HepG2 (cell line): Measurements from ENCODE around the gene TTBK1. TPM values are rescaled to one million over a fixed set of nuclear protein-coding genes. Genes with fewer than 3 reads are reported as not detected.
A peak's percentile ranks its signal among the peaks of the same experiment; 100 is the strongest.

ENCODE experiments used
- ATF7 ChIP-seq, 2 experiments: fragments of 450-650 bp in 1 of 2; sonication (generic) in 1 of 2; formaldehyde crosslinking in 1 of 2; IDR thresholded peaks; 2 replicates each; pipeline versions ENCODE4 v1.4.0 to v1.6.1; 2016 to 2020; ENCODE audit warnings: antibody characterized with exemption in 1 of 2, mild to moderate bottlenecking in 1 of 2, missing genetic modification reagents in 1 of 2
- CREB3 ChIP-seq: sonication (generic); formaldehyde crosslinking; IDR thresholded peaks from 2 replicates; pipeline ENCODE4 v1.5.0; 2020; ENCODE audit warnings: missing genetic modification reagents
- DMTF1 ChIP-seq: sonication (generic); formaldehyde crosslinking; IDR thresholded peaks from 2 replicates; pipeline ENCODE4 v1.4.0; 2020; ENCODE audit warnings: mild to moderate bottlenecking, missing genetic modification reagents
- FIP1L1 ChIP-seq: fragments of 200-400 bp; formaldehyde crosslinking; IDR thresholded peaks from 2 replicates; pipeline ENCODE4 v1.6.1; 2018; ENCODE audit warnings: low read depth, mild to moderate bottlenecking, low read length, moderate library complexity, borderline replicate concordance; ENCODE audit not compliant: insufficient read depth
- GTF3A ChIP-seq: sonication (generic); formaldehyde crosslinking; conservative IDR thresholded peaks from 2 replicates; pipeline ENCODE4 v1.4.0; 2020; ENCODE audit warnings: mild to moderate bottlenecking, missing genetic modification reagents
- KIAA2018 ChIP-seq: sonication (generic); formaldehyde crosslinking; IDR thresholded peaks from 2 replicates; pipeline ENCODE4 v1.5.0; 2020; ENCODE audit warnings: mild to moderate bottlenecking, missing genetic modification reagents, borderline replicate concordance
- POLR2A ChIP-seq, 2 experiments: IDR thresholded peaks; 2 replicates each; pipeline ENCODE4 v1.6.1; 2011; ENCODE audit warnings: low read depth in 2 of 2, low read length in 2 of 2, mild to moderate bottlenecking in 1 of 2, moderate library complexity in 1 of 2; ENCODE audit not compliant: insufficient read depth in 1 of 2
- THAP8 ChIP-seq: sonication (generic); formaldehyde crosslinking; IDR thresholded peaks from 2 replicates; pipeline ENCODE4 v1.5.1; 2020; ENCODE audit warnings: missing genetic modification reagents, mild to moderate bottlenecking, borderline replicate concordance
- TOPORS ChIP-seq: sonication (generic); formaldehyde crosslinking; IDR thresholded peaks from 2 replicates; pipeline ENCODE4 v1.8.0; 2023; ENCODE audit warnings: mild to moderate bottlenecking, missing genetic modification reagents
- ZBTB3 ChIP-seq: sonication (generic); formaldehyde crosslinking; IDR thresholded peaks from 2 replicates; pipeline ENCODE4 v1.4.0; 2020; ENCODE audit warnings: low read depth, mild to moderate bottlenecking, moderate library complexity, missing genetic modification reagents, borderline replicate concordance
- ZNF724P ChIP-seq: sonication (generic); formaldehyde crosslinking; IDR thresholded peaks from 2 replicates; pipeline ENCODE4 v1.8.0; 2022; ENCODE audit warnings: missing genetic modification reagents, borderline replicate concordance
- ZNF737 ChIP-seq: sonication (generic); formaldehyde crosslinking; IDR thresholded peaks from 2 replicates; pipeline ENCODE4 v1.5.0; 2020; ENCODE audit warnings: missing genetic modification reagents, mild to moderate bottlenecking, borderline replicate concordance
- ZNF776 ChIP-seq: sonication (generic); formaldehyde crosslinking; IDR thresholded peaks from 2 replicates; pipeline ENCODE4 v1.4.0; 2020; ENCODE audit warnings: mild to moderate bottlenecking, missing genetic modification reagents
- ZNF784 ChIP-seq: sonication (generic); formaldehyde crosslinking; IDR thresholded peaks from 2 replicates; pipeline ENCODE4 v1.5.1; 2020; ENCODE audit warnings: missing genetic modification reagents, mild to moderate bottlenecking, borderline replicate concordance
- polyA plus RNA-seq, 8 experiments: library from polyadenylated mRNA; depleted of rRNA in 3 of 8; stranded (reverse) in 7 of 8; unstranded in 1 of 8; fragments of >200 nt; fragmentation: Illumina TruSeq in 4 of 8; extraction: Trizol in 4 of 8; gene quantifications; 2 replicates each; pipeline versions ENCODE4 v1.2.1 to v1.2.3, GENCODE V29; 2011 to 2016; ENCODE audit warnings: low read depth in 4 of 8, missing spikeins in 1 of 8, mixed read lengths in 1 of 8; ENCODE audit not compliant: insufficient read depth in 1 of 8
- total RNA-seq, 5 experiments: library from RNA; depleted of rRNA; stranded (reverse); fragments of >200 nt; fragmentation: Illumina TruSeq; extraction: Trizol; gene quantifications; 2 replicates each; pipeline ENCODE4 v1.2.3, GENCODE V29; 2016; ENCODE audit warnings: low read depth in 1 of 5

The TTBK1 gene
- total and polyA plus RNA-seq, 2 of the 13 experiments (the other 11 are each of a cell fraction or from before 2014, with no cell fraction given) = 0.24 to 0.33 TPM

- TF ChIP-seq KIAA2018 (peak; percentile 38; the same call in 1 of the 2 replicates), ZNF776 (CRISPR knock-in tag) (peak; percentile 24; the same call in 1 of the 2 replicates), THAP8 (CRISPR knock-in tag) (no peak), CREB3 (CRISPR knock-in tag) (no peak), TOPORS (CRISPR knock-in tag) (no peak), DMTF1 (no peak), ZBTB3 (no peak), ZNF724P (CRISPR knock-in tag) (peak; percentile 54; the same call in 1 of the 2 replicates), ZNF737 (CRISPR knock-in tag) (no peak), GTF3A (CRISPR knock-in tag) (no peak), POLR2A (IDR thresholded peaks at IDR 0.05; ENCODE audit: insufficient read depth in 1 of 2, low read depth in 2 of 2, low read length in 2 of 2) (peak in 1 of 2 experiments; percentile 23; a peak in 2 of 4 replicates), FIP1L1 (no peak), ZNF784 (CRISPR knock-in tag) (peak; percentile 77; the same call in 1 of the 2 replicates), ATF7 (IDR thresholded peaks at IDR 0.05) (no peak), ATF7 (CRISPR knock-in tag; IDR thresholded peaks at IDR 0.05) (no peak)
Measured at GRCh38 chr6:43308101-43308989, 65.1 kb downstream of the TTBK1 start, which contains the start of gene CRIP3 (continued).
